Measurements from ENCODE around the gene ABCA13.

ABCA13 gene

DNA sequence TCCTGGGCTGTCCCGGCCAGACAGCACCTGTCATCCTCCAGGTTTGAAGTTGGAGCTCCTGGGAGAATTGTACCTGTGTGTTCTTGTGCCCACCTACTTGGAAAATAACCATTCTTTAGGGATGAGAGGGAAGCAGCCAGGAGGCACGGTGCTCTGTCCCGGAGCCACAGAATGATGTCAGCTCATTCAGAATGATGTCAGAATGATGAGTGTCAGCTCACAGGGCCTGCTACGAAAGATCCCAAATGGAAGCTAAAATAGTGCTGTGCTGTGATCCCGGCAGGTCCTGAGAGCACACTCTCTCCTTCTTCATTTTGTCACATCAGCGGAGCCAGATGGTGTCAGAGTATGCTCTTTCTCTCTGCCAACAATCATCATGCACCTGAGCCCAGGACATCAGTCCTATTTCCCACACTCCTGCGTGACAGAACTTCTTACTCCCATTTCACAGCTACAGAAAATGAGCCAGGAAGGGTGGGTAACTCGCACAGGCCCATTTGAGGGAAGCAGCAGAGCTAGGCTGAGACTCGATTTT is 8.3 kb downstream of the ABCA13 start:
- no peak for TF ChIP-seq POLR2AphosphoS5 (IDR thresholded peaks at IDR 0.05; ENCODE audit: low read depth, low read length)
- no peak for TF ChIP-seq TAF1 (IDR thresholded peaks at IDR 0.05; ENCODE audit: borderline replicate concordance, insufficient read depth, low read length)
- TF ChIP-seq, protein P1, sequence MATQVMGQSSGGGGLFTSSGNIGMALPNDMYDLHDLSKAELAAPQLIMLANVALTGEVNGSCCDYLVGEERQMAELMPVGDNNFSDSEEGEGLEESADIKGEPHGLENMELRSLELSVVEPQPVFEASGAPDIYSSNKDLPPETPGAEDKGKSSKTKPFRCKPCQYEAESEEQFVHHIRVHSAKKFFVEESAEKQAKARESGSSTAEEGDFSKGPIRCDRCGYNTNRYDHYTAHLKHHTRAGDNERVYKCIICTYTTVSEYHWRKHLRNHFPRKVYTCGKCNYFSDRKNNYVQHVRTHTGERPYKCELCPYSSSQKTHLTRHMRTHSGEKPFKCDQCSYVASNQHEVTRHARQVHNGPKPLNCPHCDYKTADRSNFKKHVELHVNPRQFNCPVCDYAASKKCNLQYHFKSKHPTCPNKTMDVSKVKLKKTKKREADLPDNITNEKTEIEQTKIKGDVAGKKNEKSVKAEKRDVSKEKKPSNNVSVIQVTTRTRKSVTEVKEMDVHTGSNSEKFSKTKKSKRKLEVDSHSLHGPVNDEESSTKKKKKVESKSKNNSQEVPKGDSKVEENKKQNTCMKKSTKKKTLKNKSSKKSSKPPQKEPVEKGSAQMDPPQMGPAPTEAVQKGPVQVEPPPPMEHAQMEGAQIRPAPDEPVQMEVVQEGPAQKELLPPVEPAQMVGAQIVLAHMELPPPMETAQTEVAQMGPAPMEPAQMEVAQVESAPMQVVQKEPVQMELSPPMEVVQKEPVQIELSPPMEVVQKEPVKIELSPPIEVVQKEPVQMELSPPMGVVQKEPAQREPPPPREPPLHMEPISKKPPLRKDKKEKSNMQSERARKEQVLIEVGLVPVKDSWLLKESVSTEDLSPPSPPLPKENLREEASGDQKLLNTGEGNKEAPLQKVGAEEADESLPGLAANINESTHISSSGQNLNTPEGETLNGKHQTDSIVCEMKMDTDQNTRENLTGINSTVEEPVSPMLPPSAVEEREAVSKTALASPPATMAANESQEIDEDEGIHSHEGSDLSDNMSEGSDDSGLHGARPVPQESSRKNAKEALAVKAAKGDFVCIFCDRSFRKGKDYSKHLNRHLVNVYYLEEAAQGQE (IDR thresholded peaks at IDR 0.05; ENCODE audit: insufficient read depth in 1 of 2, low read depth in 2 of 2, low read length in 2 of 2): no peak
- TF ChIP-seq SIN3A (IDR thresholded peaks at IDR 0.05; ENCODE audit: borderline replicate concordance, insufficient read depth, low read length): no peak
- no peak for TF ChIP-seq FOXP2 (optimal IDR thresholded peaks at IDR 0.05; ENCODE audit: borderline replicate concordance, extremely low read depth, extremely low read length, insufficient read depth)

DNA sequence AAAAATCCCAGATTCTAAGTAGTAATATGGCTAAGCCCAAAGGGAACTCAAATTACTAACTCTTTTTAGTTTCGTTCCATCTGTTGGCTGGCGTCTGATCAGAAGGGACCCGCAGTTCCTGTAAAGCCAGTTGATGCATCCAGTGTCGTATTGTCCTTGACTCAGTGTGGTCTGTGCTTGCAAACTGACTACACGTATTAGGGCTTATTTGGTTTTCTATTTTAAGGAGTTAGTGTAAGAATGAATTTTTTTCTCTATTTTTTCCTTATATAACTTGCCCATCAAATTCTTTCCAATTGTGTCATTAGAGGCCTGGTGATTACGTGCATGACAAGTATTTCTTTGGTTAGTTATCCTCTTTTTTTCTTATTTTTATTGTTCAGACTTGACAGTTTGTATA is 9.7 kb downstream of the ABCA13 start:
- TF ChIP-seq, protein P1 (IDR thresholded peaks at IDR 0.05; ENCODE audit: insufficient read depth in 1 of 2, low read depth in 2 of 2, low read length in 2 of 2): no peak

DNA sequence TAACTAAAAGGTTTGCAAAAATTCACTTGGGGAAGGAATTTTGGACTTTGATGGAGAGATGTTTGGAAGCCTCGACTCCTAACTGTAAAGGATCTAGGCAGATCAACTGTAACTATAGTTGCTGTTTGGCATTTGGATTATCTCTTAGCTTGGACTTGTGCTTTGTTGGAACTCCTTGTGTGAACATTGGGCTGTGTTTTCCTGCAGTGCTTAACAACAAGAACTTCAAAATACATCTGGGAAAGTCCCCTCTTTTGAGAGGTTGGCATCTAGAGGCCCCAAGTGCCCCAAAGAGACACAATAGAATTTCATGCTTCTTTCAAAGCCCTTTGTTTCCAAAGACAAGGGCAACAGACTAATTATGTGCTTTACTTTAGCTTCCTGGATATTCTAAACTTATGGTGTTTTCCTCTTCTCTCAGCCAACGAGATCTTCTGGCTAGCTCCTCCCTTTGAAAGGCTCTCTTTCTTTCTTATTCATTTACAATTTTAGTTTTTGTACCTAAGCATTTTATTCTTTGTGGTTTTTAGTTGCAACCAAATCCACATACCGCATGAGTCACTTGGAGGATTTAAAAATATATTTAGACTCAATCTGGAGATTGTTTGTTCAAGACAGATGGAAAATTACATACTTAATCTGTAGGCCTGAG is 11.6 kb downstream of the ABCA13 start:
- no peak for TF ChIP-seq TAF1 (IDR thresholded peaks at IDR 0.05; ENCODE audit: borderline replicate concordance, insufficient read depth, low read length)
- no peak for TF ChIP-seq POLR2AphosphoS5 (IDR thresholded peaks at IDR 0.05; ENCODE audit: low read depth, low read length)
- TF ChIP-seq, protein P1 (IDR thresholded peaks at IDR 0.05; ENCODE audit: insufficient read depth in 1 of 2, low read depth in 2 of 2, low read length in 2 of 2): no peak
- TF ChIP-seq FOXP2 (optimal IDR thresholded peaks at IDR 0.05; ENCODE audit: borderline replicate concordance, extremely low read depth, extremely low read length, insufficient read depth): no peak
- no peak for TF ChIP-seq SIN3A (IDR thresholded peaks at IDR 0.05; ENCODE audit: borderline replicate concordance, insufficient read depth, low read length)

GRCh38 chr7:48183370-48183743 is 12.1 kb downstream of the ABCA13 start:
- TF ChIP-seq FOXP2 (optimal IDR thresholded peaks at IDR 0.05; ENCODE audit: borderline replicate concordance, extremely low read depth, extremely low read length, insufficient read depth): no peak
- no peak for TF ChIP-seq SIN3A (IDR thresholded peaks at IDR 0.05; ENCODE audit: borderline replicate concordance, insufficient read depth, low read length)
- no peak for TF ChIP-seq TAF1 (IDR thresholded peaks at IDR 0.05; ENCODE audit: borderline replicate concordance, insufficient read depth, low read length)
- TF ChIP-seq POLR2AphosphoS5 (IDR thresholded peaks at IDR 0.05; ENCODE audit: low read depth, low read length): no peak
- TF ChIP-seq, protein P1 (IDR thresholded peaks at IDR 0.05; ENCODE audit: insufficient read depth in 1 of 2, low read depth in 2 of 2, low read length in 2 of 2): no peak

GRCh38 chr7:48183965-48184364 is 12.7 kb downstream of the ABCA13 start:
- TF ChIP-seq TAF1 (IDR thresholded peaks at IDR 0.05; ENCODE audit: borderline replicate concordance, insufficient read depth, low read length) (no peak), FOXP2 (optimal IDR thresholded peaks at IDR 0.05; ENCODE audit: borderline replicate concordance, extremely low read depth, extremely low read length, insufficient read depth) (no peak), POLR2AphosphoS5 (IDR thresholded peaks at IDR 0.05; ENCODE audit: low read depth, low read length) (no peak), SIN3A (IDR thresholded peaks at IDR 0.05; ENCODE audit: borderline replicate concordance, insufficient read depth, low read length) (no peak)
- TF ChIP-seq, protein P1 (IDR thresholded peaks at IDR 0.05; ENCODE audit: insufficient read depth in 1 of 2, low read depth in 2 of 2, low read length in 2 of 2): no peak
